CD4-positive, alpha-beta memory T cell (primary cell): ENCODE results near the gene NDFIP1. TPM values are rescaled to one million over a fixed set of nuclear protein-coding genes. Genes with fewer than 3 reads are reported as not detected.

Experiments used
- CTCF ChIA-PET: fragments of 350-600 bp; sonication (Branson Sonifier 250); formaldehyde crosslinking; loops from one replicate; lab custom pipeline; 2021; ENCODE audit warnings: inconsistent platforms; ENCODE audit not compliant: partially characterized antibody; lab: Charles Lee
- POLR2A ChIA-PET: fragments of 350-600 bp; sonication (Branson Sonifier 250); formaldehyde crosslinking; loops from one replicate; lab custom pipeline; 2021; ENCODE audit not compliant: partially characterized antibody; lab: Charles Lee
- DNase-seq, 5 donors: peaks; one replicate each; pipeline versions ENCODE4 v3.0.0 to v3.0.0-alpha.2; 2020 to 2022; ENCODE audit warnings: mixed read lengths in 1 of 5
- H3K27ac ChIP-seq: one replicate; pipeline ENCODE4 v1.7.0; 2013; ENCODE audit warnings: low read depth, low read length
- H3K27me3 ChIP-seq: 2 replicates; pipeline ENCODE4 v1.7.0; 2013; ENCODE audit warnings: mild to moderate bottlenecking, low read length, moderate library complexity; ENCODE audit not compliant: insufficient read depth
- H3K36me3 ChIP-seq: 2 replicates; pipeline ENCODE4 v1.7.0; 2013; ENCODE audit warnings: mild to moderate bottlenecking, low read length, moderate library complexity; ENCODE audit not compliant: insufficient read depth
- H3K4me1 ChIP-seq: 2 replicates; pipeline ENCODE4 v1.7.0; 2013; ENCODE audit warnings: mild to moderate bottlenecking, low read length, moderate library complexity; ENCODE audit not compliant: insufficient read depth
- H3K4me3 ChIP-seq, 2 donors: one replicate each; pipeline ENCODE4 v1.7.0; 2013; ENCODE audit warnings: low read length in 2 of 2, mild to moderate bottlenecking in 1 of 2
- H3K9me3 ChIP-seq, 2 donors: one replicate each; pipeline ENCODE4 v1.7.0; 2013; ENCODE audit warnings: low read length in 2 of 2, control low read depth in 1 of 2; ENCODE audit not compliant: control insufficient read depth in 1 of 2
- H3K27ac Mint-ChIP-seq, 7 donors: one replicate each; pipeline ENCODE4 v1.8.0; 2020 to 2021; ENCODE audit warnings: mixed read lengths in 7 of 7, mild to moderate bottlenecking in 6 of 7, inconsistent platforms in 3 of 7, moderate library complexity in 3 of 7
- H3K27me3 Mint-ChIP-seq, 2 donors: one replicate each; pipeline ENCODE4 v1.8.0; 2020 to 2021; ENCODE audit warnings: mixed read lengths in 2 of 2
- H3K36me3 Mint-ChIP-seq, 2 donors: one replicate each; pipeline ENCODE4 v1.8.0; 2020 to 2021; ENCODE audit warnings: mixed read lengths in 2 of 2, inconsistent platforms in 1 of 2, mild to moderate bottlenecking in 1 of 2
- H3K4me1 Mint-ChIP-seq, 4 donors: one replicate each; pipeline ENCODE4 v1.8.0; 2020 to 2021; ENCODE audit warnings: mixed read lengths in 4 of 4, mild to moderate bottlenecking in 1 of 4
- H3K4me3 Mint-ChIP-seq, 8 donors: one replicate each; pipeline ENCODE4 v1.8.0; 2020 to 2021; ENCODE audit warnings: mixed read lengths in 8 of 8, mild to moderate bottlenecking in 7 of 8, moderate library complexity in 6 of 8, inconsistent platforms in 3 of 8
- H3K9me3 Mint-ChIP-seq, 8 donors: one replicate each; pipeline ENCODE4 v1.8.0; 2020 to 2021; ENCODE audit warnings: mixed read lengths in 8 of 8, mild to moderate bottlenecking in 5 of 8, inconsistent platforms in 3 of 8, moderate library complexity in 1 of 8
- intact Hi-C: fragments of 100-400 bp; cut with micrococcal nuclease; formaldehyde crosslinking; loops from one replicate; pipeline ENCODE4 v1.15.1; 2023
- polyA plus RNA-seq, 2 donors: library from polyadenylated mRNA; unstranded; fragments of 300-500 nt; fragmentation: Illumina TruSeq; gene quantifications; one replicate each; pipeline ENCODE4 v1.2.3, GENCODE V29; 2021
- total RNA-seq, 2 experiments: library from RNA; stranded (reverse); gene quantifications; one replicate each; pipeline ENCODE4 v1.2.3, GENCODE V29; 2021

The NDFIP1 gene
- total and polyA plus RNA-seq, 4 experiments from 2014 or later: 70.0 to 98.3 (median 76.1) TPM

DNA sequence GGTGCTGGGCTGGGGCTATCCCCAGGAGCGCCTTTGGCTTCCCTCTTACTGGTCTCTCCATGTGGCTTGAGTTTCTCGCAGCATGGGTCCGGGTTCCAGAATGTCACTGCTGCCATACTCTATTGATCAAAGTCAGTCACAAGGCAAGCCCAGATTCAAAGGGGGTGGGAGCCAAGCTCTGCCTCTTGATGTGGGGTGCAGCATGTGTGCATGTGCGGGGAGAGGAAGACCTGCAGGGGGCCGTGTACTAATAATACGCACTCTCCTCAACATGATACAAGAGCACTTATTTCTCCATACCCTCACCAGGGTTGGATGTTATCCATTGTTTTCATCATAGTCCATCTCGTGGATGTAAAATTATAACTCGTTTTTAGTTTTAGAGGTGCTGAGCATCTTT, 81.2 kb downstream of the NDFIP1 start:
- ChIA-PET CTCF (interaction anchor here (1.2 kb wide), 1 partner anchor 359 kb away, joined by 3 read pairs; no protein-coding TSS in a partner anchor), POLR2A (no interaction called here)
- no peak for DNase-seq
- H3K4me3 Mint-ChIP-seq: no peak overlapping the region
- no peaks in the 10 kb centered on the region for H3K27me3 ChIP-seq
- no peak overlapping the region for H3K4me3 ChIP-seq
- H3K36me3 Mint-ChIP-seq: no peaks in the 10 kb centered on the region
- no peak overlapping the region for H3K27ac Mint-ChIP-seq
- H3K36me3 ChIP-seq: no peaks in the 10 kb centered on the region
- intact Hi-C loops: no loop called here
- H3K4me1 ChIP-seq: no peaks in the 10 kb centered on the region
- no peaks in the 10 kb centered on the region for H3K27me3 Mint-ChIP-seq
- H3K27ac ChIP-seq: no peak overlapping the region
- peaks cover 3 to 8% (median 6%) of the 10 kb centered on the region in 4 donors for H3K4me1 Mint-ChIP-seq
- no peaks in the 10 kb centered on the region for H3K9me3 ChIP-seq
- H3K9me3 Mint-ChIP-seq: no peaks in the 10 kb centered on the region

DNA sequence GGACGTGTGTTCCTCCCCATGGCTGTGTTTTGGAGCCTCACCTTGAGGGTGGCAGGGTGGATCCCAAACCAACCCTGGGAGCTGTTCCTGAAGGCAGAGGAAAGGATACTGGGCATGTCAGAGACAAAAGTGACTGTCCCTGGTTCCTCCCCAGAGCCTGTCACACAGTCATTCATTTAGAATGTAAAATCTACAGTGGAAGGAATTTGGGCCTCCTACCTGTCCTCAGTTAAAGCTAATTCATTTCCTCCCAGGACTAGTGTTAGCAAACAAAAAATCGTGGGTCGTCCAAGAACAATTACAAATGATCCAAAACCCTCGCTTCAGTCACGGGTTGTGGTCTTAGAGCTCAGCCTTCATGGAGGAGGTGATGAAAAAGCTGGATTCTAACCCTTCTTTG, 83.2 kb downstream of the NDFIP1 start:
- intact Hi-C loops: no loop called here
- no peak for DNase-seq
- Histone ChIP-seq H3K9me3 (no peaks in the 10 kb centered on the region), H3K4me3 (no peak overlapping the region), H3K4me1 (no peaks in the 10 kb centered on the region), H3K27ac (no peak overlapping the region), H3K36me3 (no peaks in the 10 kb centered on the region), H3K27me3 (no peaks in the 10 kb centered on the region)
- no peaks in the 10 kb centered on the region for H3K9me3 Mint-ChIP-seq
- H3K27me3 Mint-ChIP-seq: no peaks in the 10 kb centered on the region
- no peak overlapping the region for H3K27ac Mint-ChIP-seq
- POLR2A ChIA-PET: no interaction called here
- H3K36me3 Mint-ChIP-seq: no peaks in the 10 kb centered on the region
- CTCF ChIA-PET: no interaction called here
- H3K4me1 Mint-ChIP-seq: peaks cover 3 to 7% (median 4%) of the 10 kb centered on the region in 4 donors
- no peak overlapping the region for H3K4me3 Mint-ChIP-seq

DNA sequence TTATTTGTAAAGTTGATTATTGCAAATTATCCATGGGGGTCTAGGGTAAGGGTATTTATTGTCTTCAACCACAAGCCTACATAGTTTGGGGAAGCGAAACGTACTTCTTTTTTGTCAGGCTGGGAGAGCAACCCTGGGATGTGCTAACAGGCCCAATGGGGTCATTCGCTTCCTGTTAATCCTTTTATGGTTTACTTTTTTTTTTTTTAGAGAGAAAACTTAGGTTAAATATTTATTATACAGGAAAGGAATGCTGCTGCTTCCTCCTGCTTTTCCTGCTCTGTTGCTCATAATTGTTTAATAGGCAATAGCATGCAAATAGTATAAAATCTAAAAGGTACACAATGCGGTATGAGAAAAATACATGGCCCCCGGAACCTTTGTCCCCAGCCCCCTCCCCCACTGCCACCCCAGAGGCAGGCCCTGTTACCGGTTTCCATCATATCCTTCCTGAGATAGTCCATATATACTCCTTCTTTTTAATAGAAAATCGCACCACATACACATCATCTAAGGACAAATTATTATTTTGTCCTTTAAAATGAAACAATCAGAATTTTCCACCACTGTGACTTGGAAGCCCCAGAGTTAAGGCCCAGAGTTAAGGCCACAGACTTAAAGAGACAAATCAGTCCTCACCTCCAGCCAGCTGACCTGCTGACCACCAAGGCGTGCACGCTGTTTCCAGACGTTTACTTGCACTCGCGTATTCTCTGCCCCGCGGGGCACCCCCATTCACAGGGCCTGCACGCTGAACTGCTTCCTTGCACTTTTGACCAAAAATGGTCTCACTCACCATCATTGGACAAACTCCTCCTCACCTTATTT, 83.9 kb downstream of the NDFIP1 start:
- no peaks in the 10 kb centered on the region for H3K27me3 ChIP-seq
- DNase-seq: no peak
- H3K36me3 ChIP-seq: no peaks in the 10 kb centered on the region
- Mint-ChIP-seq H3K36me3 (no peaks in the 10 kb centered on the region), H3K4me3 (no peak overlapping the region), H3K9me3 (no peaks in the 10 kb centered on the region), H3K27me3 (no peaks in the 10 kb centered on the region), H3K27ac (no peak overlapping the region), H3K4me1 (peaks cover 2 to 4% (median 4%) of the 10 kb centered on the region in 4 donors)
- no peak overlapping the region for H3K27ac ChIP-seq
- H3K4me3 ChIP-seq: no peak overlapping the region
- POLR2A ChIA-PET: no interaction called here
- H3K9me3 ChIP-seq: no peaks in the 10 kb centered on the region
- CTCF ChIA-PET: interaction anchor here (0.6 kb wide), 1 partner anchor 418 kb away, joined by 3 read pairs; no protein-coding TSS in a partner anchor
- intact Hi-C loops: no loop called here
- no peaks in the 10 kb centered on the region for H3K4me1 ChIP-seq

DNA sequence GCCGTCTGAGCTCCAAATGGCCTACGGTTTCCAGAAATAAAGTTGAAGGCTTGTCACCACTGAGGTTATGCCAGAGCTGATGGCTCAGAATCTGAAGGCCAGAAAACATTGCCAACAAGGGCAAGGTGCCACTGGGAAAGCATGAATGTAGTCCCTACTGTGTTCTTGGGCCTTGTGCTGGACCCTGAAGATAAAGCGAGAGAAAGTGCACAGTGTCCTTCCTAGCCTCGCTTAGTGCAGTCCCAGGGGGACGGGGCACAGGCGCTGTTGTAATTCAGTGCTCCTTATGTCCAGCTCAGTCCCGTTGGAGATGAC, 84.5 kb downstream of the NDFIP1 start:
- intact Hi-C loops: no loop called here
- H3K4me3 ChIP-seq: no peak overlapping the region
- Mint-ChIP-seq H3K4me3 (no peak overlapping the region), H3K9me3 (no peaks in the 10 kb centered on the region), H3K27ac (no peak overlapping the region), H3K4me1 (peaks cover 0 to 4% (median under 1%) of the 10 kb centered on the region in 4 donors), H3K36me3 (no peaks in the 10 kb centered on the region), H3K27me3 (no peaks in the 10 kb centered on the region)
- POLR2A ChIA-PET: no interaction called here
- H3K27ac ChIP-seq: no peak overlapping the region
- no peak for DNase-seq
- CTCF ChIA-PET: interaction anchor here (0.6 kb wide), 1 partner anchor 418 kb away, joined by 3 read pairs; no protein-coding TSS in a partner anchor
- no peaks in the 10 kb centered on the region for H3K4me1 ChIP-seq
- H3K9me3 ChIP-seq: no peaks in the 10 kb centered on the region
- no peaks in the 10 kb centered on the region for H3K36me3 ChIP-seq
- H3K27me3 ChIP-seq: no peaks in the 10 kb centered on the region

DNA sequence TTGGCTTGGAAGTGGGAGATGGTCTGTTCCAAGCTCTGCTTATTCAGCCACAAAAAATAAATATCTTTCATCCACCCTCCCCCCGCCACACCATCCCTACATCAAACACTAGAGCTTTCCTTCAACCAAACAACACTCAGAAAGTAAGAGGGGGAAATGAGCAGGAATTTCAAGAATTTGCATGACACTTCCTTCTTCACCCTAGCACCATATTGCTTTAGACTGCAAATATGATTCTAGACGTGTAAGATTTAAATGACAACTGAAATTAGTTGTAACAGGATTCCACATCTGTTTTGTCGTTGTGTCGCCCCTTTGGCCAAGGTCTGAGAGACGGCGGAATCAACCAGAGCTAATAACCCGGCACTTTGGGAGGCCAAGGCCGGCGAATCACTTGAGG, 88.5 kb downstream of the NDFIP1 start:
- POLR2A ChIA-PET: no interaction called here
- no peaks in the 10 kb centered on the region for H3K4me1 ChIP-seq
- peaks cover 0 to 1% of the 10 kb centered on the region in 2 donors for H3K27me3 Mint-ChIP-seq
- H3K4me3 ChIP-seq: no peak overlapping the region
- no peaks in the 10 kb centered on the region for H3K36me3 Mint-ChIP-seq
- CTCF ChIA-PET: no interaction called here
- no peak overlapping the region for H3K27ac ChIP-seq
- DNase-seq: no peak
- no peaks in the 10 kb centered on the region for H3K4me1 Mint-ChIP-seq
- no peaks in the 10 kb centered on the region for H3K27me3 ChIP-seq
- intact Hi-C loops: no loop called here
- H3K9me3 Mint-ChIP-seq: peaks cover 0 to 1% (median 0%) of the 10 kb centered on the region in 8 donors
- no peak overlapping the region for H3K4me3 Mint-ChIP-seq
- H3K9me3 ChIP-seq: no peaks in the 10 kb centered on the region
- no peaks in the 10 kb centered on the region for H3K36me3 ChIP-seq
- no peak overlapping the region for H3K27ac Mint-ChIP-seq

DNA sequence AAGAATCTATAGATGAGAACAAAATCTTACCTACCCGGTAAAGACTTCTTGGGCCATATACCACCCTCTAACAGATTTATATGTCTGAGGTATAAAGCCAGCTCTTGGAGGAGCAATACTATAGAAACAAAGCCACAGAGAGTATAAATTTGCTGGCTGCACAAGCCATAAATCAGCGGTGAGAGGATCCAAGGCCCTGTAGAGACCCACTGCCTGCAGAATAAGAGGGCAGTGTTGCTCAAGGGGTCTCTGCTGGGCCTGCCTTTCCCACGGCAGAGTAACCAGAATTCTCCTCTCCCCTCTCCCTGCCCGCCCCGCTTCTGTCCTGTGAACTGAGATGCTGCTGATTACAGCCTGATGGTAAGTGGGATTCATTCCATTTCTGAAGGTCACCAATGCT, 89.2 kb downstream of the NDFIP1 start:
- CTCF ChIA-PET: no interaction called here
- Mint-ChIP-seq H3K4me3 (no peak overlapping the region), H3K4me1 (no peaks in the 10 kb centered on the region), H3K36me3 (no peaks in the 10 kb centered on the region), H3K27me3 (peaks cover 0 to 1% of the 10 kb centered on the region in 2 donors), H3K27ac (no peak overlapping the region), H3K9me3 (peaks cover 0 to 1% (median 0%) of the 10 kb centered on the region in 8 donors)
- Histone ChIP-seq H3K4me3 (no peak overlapping the region), H3K9me3 (no peaks in the 10 kb centered on the region), H3K4me1 (no peaks in the 10 kb centered on the region), H3K27me3 (no peaks in the 10 kb centered on the region), H3K36me3 (no peaks in the 10 kb centered on the region), H3K27ac (no peak overlapping the region)
- intact Hi-C loops: no loop called here
- DNase-seq: no peak
- POLR2A ChIA-PET: no interaction called here

DNA sequence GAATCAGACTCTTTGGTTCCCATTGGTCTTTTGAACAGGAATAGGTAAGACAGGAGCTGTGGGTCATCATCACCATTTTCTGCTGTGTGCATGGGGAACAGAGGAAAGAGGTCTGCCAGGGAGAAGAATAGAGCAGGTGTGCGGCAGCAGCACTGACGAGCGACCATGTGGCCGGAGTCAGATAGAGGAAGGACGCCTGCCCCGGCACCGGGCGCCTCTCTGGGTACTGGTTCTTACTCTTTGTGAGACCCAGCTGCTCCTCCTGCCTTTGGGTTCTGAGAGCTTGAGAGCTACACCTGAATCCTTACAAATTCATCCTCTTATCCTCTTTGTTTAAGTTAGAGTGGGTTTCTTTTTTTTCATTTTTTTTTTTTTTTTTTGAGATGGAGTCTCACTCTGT, 90.8 kb downstream of the NDFIP1 start:
- H3K4me3 ChIP-seq: no peak overlapping the region
- no peaks in the 10 kb centered on the region for H3K4me1 ChIP-seq
- intact Hi-C loops: no loop called here
- ChIA-PET POLR2A (no interaction called here), CTCF (no interaction called here)
- no peaks in the 10 kb centered on the region for H3K36me3 Mint-ChIP-seq
- H3K4me1 Mint-ChIP-seq: no peaks in the 10 kb centered on the region
- H3K9me3 ChIP-seq: no peaks in the 10 kb centered on the region
- H3K36me3 ChIP-seq: no peaks in the 10 kb centered on the region
- peaks cover 0 to 1% of the 10 kb centered on the region in 2 donors for H3K27me3 Mint-ChIP-seq
- H3K27ac Mint-ChIP-seq: no peak overlapping the region
- no peaks in the 10 kb centered on the region for H3K27me3 ChIP-seq
- DNase-seq: no peak
- no peak overlapping the region for H3K4me3 Mint-ChIP-seq
- H3K9me3 Mint-ChIP-seq: peaks cover 0 to 1% (median 0%) of the 10 kb centered on the region in 8 donors
- no peak overlapping the region for H3K27ac ChIP-seq
